Pons (tissue), 1 donor: ENCODE results near the gene AIPL1.
"Not testable (repeated sequence)": the region's sequence is repeated elsewhere in the genome, so short reads cannot be mapped to it uniquely, and the experiment has no call there.

ENCODE experiments used
- DNase-seq: peaks from one replicate; pipeline ENCODE4 v3.0.0-alpha.2; 2016; ENCODE audit warnings: low spot score

The AIPL1 gene

GRCh38 chr17:6435051-6435450, at the start of gene AIPL1:
TSS of gene AIPL1 (minus strand) at chr17:6435121. CDS start at chr17:6435104, 17 bp downstream.
- DNase-seq: no peak

- DNase-seq: no peak
Measured at GRCh38 chr17:6483507-6483906, 48.6 kb upstream of the AIPL1 start.

GRCh38 chr17:6482796-6483195, 47.9 kb upstream of the AIPL1 start:
- DNase-seq: not testable (repeated sequence)

- DNase-seq: no peak
Measured at GRCh38 chr17:6482105-6482455, 47.2 kb upstream of the AIPL1 start.

GRCh38 chr17:6480303-6480675, 45.4 kb upstream of the AIPL1 start:
- DNase-seq: no peak

- DNase-seq: no peak
Measured at GRCh38 chr17:6479622-6480302, 44.8 kb upstream of the AIPL1 start.

- no peak for DNase-seq
Measured at GRCh38 chr17:6478486-6478885, 43.6 kb upstream of the AIPL1 start.

GRCh38 chr17:6477831-6478383, 43.0 kb upstream of the AIPL1 start:
- DNase-seq: no peak

- DNase-seq: no peak
Measured at GRCh38 chr17:6476810-6477179, 41.9 kb upstream of the AIPL1 start.

GRCh38 chr17:6476076-6476809, 41.3 kb upstream of the AIPL1 start:
- DNase-seq: no peak

- DNase-seq: peak; percentile 1
Measured at GRCh38 chr17:6475411-6475810, 40.5 kb upstream of the AIPL1 start.

- no peak for DNase-seq
Measured at GRCh38 chr17:6474906-6475305, 40.0 kb upstream of the AIPL1 start.

- DNase-seq: no peak
Measured at GRCh38 chr17:6474376-6474775, 39.5 kb upstream of the AIPL1 start.

GRCh38 chr17:6473128-6473767, 38.3 kb upstream of the AIPL1 start:
- peak; percentile 60 for DNase-seq

GRCh38 chr17:6472517-6472916, 37.6 kb upstream of the AIPL1 start:
- DNase-seq: no peak

- DNase-seq: no peak
Measured at GRCh38 chr17:6471531-6472465, 36.9 kb upstream of the AIPL1 start.

GRCh38 chr17:6470751-6471521, 36.0 kb upstream of the AIPL1 start:
- no peak for DNase-seq

- DNase-seq: no peak
Measured at GRCh38 chr17:6470146-6470718, 35.3 kb upstream of the AIPL1 start.

GRCh38 chr17:6468051-6468790, 33.3 kb upstream of the AIPL1 start:
- no peak for DNase-seq

- no peak for DNase-seq
Measured at GRCh38 chr17:6467567-6467966, 32.6 kb upstream of the AIPL1 start.
